ENCODE measurements around the gene DAG1. TPM values are rescaled to one million over a fixed set of nuclear protein-coding genes. Genes with fewer than 3 reads are reported as not detected.

Gene DAG1
- polyA plus RNA-seq, 1 of the 3 experiments (the other 2 are of a cell fraction): 54.4 TPM

- DNase-seq: no peak
Measured at GRCh38 chr3:49427586-49427985, 42.5 kb upstream of the DAG1 start.

DNA sequence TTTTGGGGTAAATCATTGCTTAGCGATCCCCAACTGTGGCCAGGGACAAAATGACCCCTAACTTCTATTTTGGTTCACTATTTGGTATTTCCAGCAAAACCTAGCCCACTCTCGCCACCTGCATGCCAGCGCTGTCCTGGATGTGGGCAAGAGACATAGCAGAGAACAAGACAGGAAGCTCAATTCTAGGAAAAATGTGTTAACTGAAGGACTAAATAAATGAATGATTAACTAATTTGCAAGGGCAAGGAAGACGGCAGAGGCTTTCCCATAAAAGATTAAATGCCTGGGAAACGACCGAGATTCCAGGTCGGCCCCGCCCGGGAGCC is 41.4 kb upstream of the DAG1 start:
- H3K4me3 ChIP-seq (ENCODE audit: low read depth in 2 of 2, low read length in 1 of 2): peak overlapping the region; percentile 59 to 88
- H3K9me3 ChIP-seq: no peaks in the 10 kb centered on the region
- WGBS (ENCODE audit: low lambda C conversion rate): 12% methylated on average over 9 of the region's 9 CpGs
- peaks cover 0 to 18% of the 10 kb centered on the region in 2 experiments for H3K36me3 ChIP-seq (replicated peaks in 1 of 2; ENCODE audit: control insufficient read depth in 1 of 2, insufficient read depth in 2 of 2, low read length in 1 of 2)
- H3F3A ChIP-seq (replicated peaks; ENCODE audit: insufficient read depth): peaks cover 3% of the 10 kb centered on the region
- H2AFZ ChIP-seq (ENCODE audit: low read depth): peak overlapping the region; percentile 94
- no peaks in the 10 kb centered on the region for H4K20me1 ChIP-seq (ENCODE audit: insufficient read depth)
- no peak for DNase-seq
- peak overlapping the region; percentile 68 to 92 for H3K27ac ChIP-seq (ENCODE audit: low read depth in 2 of 2, low read length in 1 of 2)
- H3K4me2 ChIP-seq: peak overlapping the region; percentile 88
- H3K4me1 ChIP-seq (ENCODE audit: control insufficient read depth in 1 of 2, insufficient read depth in 2 of 2, low read depth in 1 of 2, low read length in 1 of 2): peaks cover 0 to 5% of the 10 kb centered on the region in 2 experiments; a peak in 1 of 4 replicates
- CTCF ChIA-PET: interaction anchor here (0.5 to 2.2 kb wide), 6 partner anchors 11 to 334 kb away, joined by 3 to 6 read pairs (median 4); partner anchors contain the start of gene QRICH1
- peaks cover 12% of the 10 kb centered on the region; the same call in 1 of the 2 replicates for H3K79me2 ChIP-seq (ENCODE audit: insufficient read depth)
- H3K27me3 ChIP-seq (ENCODE audit: insufficient read depth): no peaks in the 10 kb centered on the region
- POLR2A ChIA-PET: interaction anchor here (0.5 to 1.5 kb wide), 6 partner anchors 12 to 178 kb away, joined by 5 to 10 read pairs (median 6); partner anchors contain the start of genes GPX1, RHOA, TCTA and USP4
- H3K9ac ChIP-seq: peak overlapping the region; percentile 89
- no peaks in the 10 kb centered on the region for H3K9me2 ChIP-seq
- TF ChIP-seq CTCF (IDR thresholded peaks at IDR 0.05) (0 out of 2 replicates have a peak, but pooled peaks have one; percentile 15), PBX3 (IDR thresholded peaks at IDR 0.05) (no peak), MEF2A (IDR thresholded peaks at IDR 0.05; ENCODE audit: borderline replicate concordance, low read depth) (no peak), TEAD4 (IDR thresholded peaks at IDR 0.05; ENCODE audit: borderline replicate concordance, insufficient read depth) (no peak), GATA2 (CRISPR knock-in tag; IDR thresholded peaks at IDR 0.05) (no peak), FOXM1 (IDR thresholded peaks at IDR 0.05; ENCODE audit: low read depth) (no peak), YY1 (IDR thresholded peaks at IDR 0.05; ENCODE audit: low read depth) (no peak), RAD21 (IDR thresholded peaks at IDR 0.05; ENCODE audit: low read length) (peak; percentile 37)

More at GRCh38 chr3:49427586-49427985, 42.5 kb upstream of the DAG1 start:
- ChIA-PET CTCF (interaction anchor here (1.1 to 2.2 kb wide), 2 partner anchors 12 to 22 kb away, joined by 4 to 6 read pairs; no protein-coding TSS in a partner anchor), POLR2A (interaction anchor here (0.6 kb wide), 1 partner anchor 181 kb away, joined by 3 read pairs; no protein-coding TSS in a partner anchor)
- no peaks in the 10 kb centered on the region for H3K27me3 ChIP-seq (ENCODE audit: insufficient read depth)
- H4K20me1 ChIP-seq (ENCODE audit: insufficient read depth): no peaks in the 10 kb centered on the region
- H3K27ac ChIP-seq (ENCODE audit: low read depth in 2 of 2, low read length in 1 of 2): no peak overlapping the region
- H3K9me3 ChIP-seq: no peaks in the 10 kb centered on the region
- no peak overlapping the region for H3K9ac ChIP-seq
- H3K9me2 ChIP-seq: no peaks in the 10 kb centered on the region
- 88% methylated on average over 2 of the region's 2 CpGs for WGBS (ENCODE audit: low lambda C conversion rate)
- H2AFZ ChIP-seq (ENCODE audit: low read depth): no peak overlapping the region
- H3K4me1 ChIP-seq (ENCODE audit: control insufficient read depth in 1 of 2, insufficient read depth in 2 of 2, low read depth in 1 of 2, low read length in 1 of 2): peaks cover 0 to 6% of the 10 kb centered on the region in 2 experiments; a peak in 1 of 4 replicates
- no peak for TF ChIP-seq USF2 (IDR thresholded peaks at IDR 0.05; ENCODE audit: borderline replicate concordance, low read depth, low read length)
- TF ChIP-seq FOXM1 (IDR thresholded peaks at IDR 0.05; ENCODE audit: low read depth): no peak
- TF ChIP-seq SIN3A (IDR thresholded peaks at IDR 0.05; ENCODE audit: borderline replicate concordance, low read depth, low read length): no peak
- TF ChIP-seq NFIC (IDR thresholded peaks at IDR 0.05; ENCODE audit: borderline replicate concordance): no peak
- no peak for TF ChIP-seq CTCF (IDR thresholded peaks at IDR 0.05)
- no peak for TF ChIP-seq POLR2AphosphoS5 (IDR thresholded peaks at IDR 0.05; ENCODE audit: low read depth, low read length)
- TF ChIP-seq RXRA (IDR thresholded peaks at IDR 0.05; ENCODE audit: borderline replicate concordance, low read depth): no peak
- TF ChIP-seq GATA2 (CRISPR knock-in tag; IDR thresholded peaks at IDR 0.05): no peak
- TF ChIP-seq EP300 (IDR thresholded peaks at IDR 0.05; ENCODE audit: borderline replicate concordance in 1 of 2, low read depth in 1 of 2, low read length in 1 of 2): no peak
- TF ChIP-seq SMC3 (IDR thresholded peaks at IDR 0.05; ENCODE audit: low read depth, low read length): no peak
- no peak for TF ChIP-seq TAF1 (IDR thresholded peaks at IDR 0.05; ENCODE audit: borderline replicate concordance, low read depth, low read length)
- TF ChIP-seq MXI1 (IDR thresholded peaks at IDR 0.05; ENCODE audit: low read depth, low read length): no peak
- no peak for TF ChIP-seq NRF1 (IDR thresholded peaks at IDR 0.05; ENCODE audit: low read depth, low read length)
- TF ChIP-seq FOSL2 (IDR thresholded peaks at IDR 0.05; ENCODE audit: borderline replicate concordance, low read depth): no peak
- TF ChIP-seq RAD21 (IDR thresholded peaks at IDR 0.05; ENCODE audit: low read length): no peak
- H3F3A ChIP-seq (replicated peaks; ENCODE audit: insufficient read depth): peaks cover 3% of the 10 kb centered on the region
- H3K79me2 ChIP-seq (ENCODE audit: insufficient read depth): peaks cover 12% of the 10 kb centered on the region; the same call in 1 of the 2 replicates
- H3K4me2 ChIP-seq: peak overlapping the region; percentile 88
- peaks cover 3 to 18% of the 10 kb centered on the region in 2 experiments for H3K36me3 ChIP-seq (replicated peaks in 1 of 2; ENCODE audit: control insufficient read depth in 1 of 2, insufficient read depth in 2 of 2, low read length in 1 of 2)
- no peak overlapping the region for H3K4me3 ChIP-seq (ENCODE audit: low read depth in 2 of 2, low read length in 1 of 2)

Measured in SK-N-SH (cell line).